ENCODE results near the gene RSPRY1. TPM values are rescaled to one million over a fixed set of nuclear protein-coding genes. Genes with fewer than 3 reads are reported as not detected.

The RSPRY1 gene
- total RNA-seq, 2 experiments from 2014 or later: 33.3 to 34.7 TPM

DNA sequence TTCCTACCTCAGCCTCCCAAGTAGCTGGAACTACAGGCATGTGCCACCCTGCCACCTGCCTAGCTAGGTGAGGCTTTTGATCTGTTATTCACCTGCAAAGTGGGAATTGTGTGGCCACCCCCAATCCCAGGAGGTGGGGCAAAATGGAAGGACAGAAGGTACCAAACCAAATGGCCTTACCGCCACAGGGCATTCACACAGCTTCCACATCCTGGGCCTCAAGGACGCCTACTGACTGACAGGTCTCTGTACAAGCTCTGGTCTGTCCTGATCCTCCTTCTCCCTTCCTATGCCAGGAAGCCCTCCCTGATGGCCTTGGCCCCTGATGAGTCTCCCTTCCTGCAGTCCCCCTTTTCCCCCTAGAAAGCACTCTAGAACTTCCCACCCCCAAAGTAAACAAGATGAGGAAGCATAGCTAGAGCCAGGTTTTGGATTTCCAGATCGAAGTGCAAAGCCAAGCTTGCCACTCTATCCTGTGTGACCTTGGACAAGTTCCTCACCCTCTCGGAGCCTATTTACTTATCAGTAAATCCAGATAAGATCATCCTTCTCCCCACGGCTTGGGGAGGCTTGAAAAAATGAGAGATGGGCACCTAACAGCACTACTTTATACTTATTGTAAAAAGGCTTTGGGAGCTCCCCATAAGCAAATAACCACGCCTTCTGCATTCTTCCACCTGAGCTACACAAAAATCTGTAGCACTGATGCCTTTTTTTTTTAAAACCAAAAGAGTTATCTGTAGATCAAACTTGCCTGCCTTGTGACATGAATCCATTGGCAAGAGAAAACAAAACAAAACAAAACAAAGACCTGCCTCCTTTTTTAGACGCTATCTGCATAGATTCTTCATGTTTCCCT is 93.9 kb downstream of the RSPRY1 start:
- ChIA-PET POLR2A (interaction anchor here (0.5 to 0.7 kb wide), 2 partner anchors 94 to 134 kb away, joined by 4 to 6 read pairs; partner anchors contain the start of genes PSME3IP1 and RSPRY1), CTCF (interaction anchor here (1.0 kb wide), 1 partner anchor 20 kb away, joined by 4 read pairs; no protein-coding TSS in a partner anchor)

DNA sequence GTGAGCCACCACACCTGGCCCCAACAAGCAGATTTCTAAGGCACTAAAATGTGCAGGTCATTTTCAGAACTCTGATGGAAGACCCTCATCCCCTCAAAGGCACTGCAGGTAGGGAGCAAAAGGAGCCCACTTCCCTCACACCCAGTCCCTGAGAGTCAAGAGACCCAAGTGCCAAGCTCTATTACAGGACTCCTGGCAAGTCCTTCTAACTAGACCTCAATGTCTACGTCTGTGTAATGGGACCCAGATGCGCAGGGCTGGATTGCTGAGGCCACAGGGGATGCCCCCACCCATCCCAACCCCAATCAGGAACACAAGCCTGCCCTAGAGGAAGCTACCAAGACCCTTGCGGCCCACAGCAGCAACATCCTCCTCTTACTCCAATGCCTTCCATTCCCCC is 95.7 kb downstream of the RSPRY1 start:
- POLR2A ChIA-PET: interaction anchor here (1.0 kb wide), 1 partner anchor 36 kb away, joined by 5 read pairs; the partner anchor contains the start of gene ARL2BP
- CTCF ChIA-PET: no interaction called here

DNA sequence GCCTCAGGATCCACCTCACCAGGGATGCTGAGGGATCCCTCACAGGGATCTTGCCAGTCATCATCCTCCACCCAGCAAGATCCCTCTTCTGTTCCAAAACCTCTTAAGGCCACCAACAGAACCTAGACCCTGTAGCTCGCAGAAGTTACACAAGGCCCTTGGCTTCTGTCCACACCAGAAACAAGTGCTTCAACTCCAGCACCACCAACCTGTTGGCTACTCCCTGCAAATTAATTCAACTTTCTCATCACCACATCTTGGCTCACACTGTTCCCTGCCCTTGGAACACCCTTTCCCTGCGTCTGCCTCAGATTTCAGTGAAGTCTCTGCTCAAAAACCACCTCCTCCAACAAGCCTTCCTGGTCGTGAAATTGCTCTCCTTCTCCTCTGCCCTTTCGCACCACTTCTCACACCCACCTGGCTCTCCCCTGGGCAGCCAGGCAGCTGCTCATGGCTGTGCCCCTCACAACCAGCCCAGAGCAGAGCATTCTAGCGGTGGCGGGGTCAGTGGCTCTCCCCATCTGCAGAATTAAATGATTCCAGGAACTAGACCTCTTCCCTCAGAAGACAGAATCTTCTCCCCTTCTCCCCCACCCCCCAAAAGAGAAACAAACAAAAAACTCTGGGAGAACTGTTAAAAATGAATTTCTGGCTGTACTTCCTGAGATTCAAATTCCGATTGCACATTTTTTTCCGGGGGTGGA is 96.5 kb downstream of the RSPRY1 start:
- CTCF ChIA-PET: interaction anchor here (0.6 kb wide), 1 partner anchor 71 kb away, joined by 3 read pairs; no protein-coding TSS in a partner anchor
- POLR2A ChIA-PET: interaction anchor here (1.0 kb wide), 1 partner anchor 37 kb away, joined by 5 read pairs; the partner anchor contains the start of gene ARL2BP

DNA sequence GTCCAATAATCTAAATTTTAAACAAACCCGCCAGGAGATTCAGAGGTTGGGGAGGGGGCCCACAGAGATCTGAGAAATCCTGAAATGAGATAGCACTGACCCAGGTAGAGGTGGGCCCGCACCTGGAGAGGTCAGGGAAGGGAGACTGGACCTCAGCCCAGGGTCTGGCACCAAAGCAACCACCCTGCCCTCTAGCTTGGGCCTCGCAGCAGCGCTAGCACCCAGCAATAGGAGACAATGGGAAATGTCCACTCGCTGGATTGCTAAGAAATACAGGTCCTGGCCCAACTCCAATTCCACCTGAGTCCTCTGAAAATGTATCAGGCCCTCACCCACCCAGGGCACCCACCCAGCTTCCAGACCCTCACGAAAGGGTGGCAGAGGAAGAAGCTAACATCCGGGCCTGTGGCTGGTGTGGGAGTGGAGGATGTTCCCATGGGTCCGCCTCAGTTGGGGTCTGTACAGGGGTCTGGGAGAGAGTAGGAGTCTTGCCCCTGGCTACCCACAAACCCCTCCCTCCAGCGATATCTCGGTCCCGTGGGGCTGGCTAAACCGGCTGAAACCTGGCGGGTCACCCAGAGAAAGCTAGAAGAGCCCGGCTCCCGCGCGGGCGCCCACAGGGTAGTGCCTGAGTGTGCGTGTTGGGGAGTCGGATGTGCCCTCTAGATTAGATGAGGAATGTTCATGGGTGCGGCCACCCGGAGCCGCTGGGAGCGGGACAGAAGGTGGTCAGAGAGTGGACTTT is 97.3 kb downstream of the RSPRY1 start:
- ChIA-PET CTCF (interaction anchor here (0.6 kb wide), 1 partner anchor 72 kb away, joined by 3 read pairs; no protein-coding TSS in a partner anchor), POLR2A (interaction anchor here (0.5 kb wide), 1 partner anchor 113 kb away, joined by 3 read pairs; no protein-coding TSS in a partner anchor)

- ChIA-PET POLR2A (interaction anchor here (0.5 kb wide), 1 partner anchor 114 kb away, joined by 3 read pairs; no protein-coding TSS in a partner anchor), CTCF (no interaction called here)
Measured at GRCh38 chr16:57283959-57284208, 97.8 kb downstream of the RSPRY1 start.

DNA sequence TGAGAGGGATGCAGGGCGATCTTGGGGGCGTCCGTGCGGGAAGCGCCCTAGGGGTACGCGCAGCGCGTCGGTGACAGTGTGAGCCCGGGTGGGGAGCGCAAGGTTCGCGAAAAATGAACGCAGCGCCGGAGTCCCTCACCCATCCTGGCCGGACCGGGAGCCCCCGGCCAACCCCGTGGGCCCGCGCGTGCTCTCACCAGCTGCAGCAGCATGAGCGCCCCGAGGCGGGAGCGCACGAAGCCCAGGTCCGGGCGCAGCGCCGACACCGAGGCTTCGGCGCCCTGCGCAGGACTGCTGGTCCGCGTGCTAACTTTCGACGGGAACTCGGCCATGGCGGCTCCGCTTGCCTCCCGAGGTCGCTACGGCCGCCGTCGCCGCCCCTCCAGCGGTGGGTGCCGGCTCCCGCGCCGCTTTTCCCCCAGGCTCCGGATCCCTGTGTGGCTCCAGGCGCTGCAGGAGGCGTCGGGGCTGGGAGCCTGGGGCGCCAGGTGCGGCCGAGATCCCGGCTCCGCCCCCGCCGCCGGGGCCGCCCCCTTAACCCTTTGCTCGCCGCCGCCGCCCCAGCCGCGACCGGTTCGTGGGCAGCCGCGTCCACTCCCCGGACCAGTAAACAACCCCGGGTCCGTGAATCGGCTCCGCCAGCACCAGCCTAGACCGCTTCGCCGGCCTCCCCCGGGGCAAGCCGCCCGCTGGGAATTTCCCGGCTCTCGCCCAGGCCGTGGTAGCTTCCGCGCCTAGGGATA is 98.3 kb downstream of the RSPRY1 start, which contains the start of gene PLLP:
PLLP (minus strand) TSS at position 464 of the 743 bp plus-strand sequence; CDS start at position 332, 132 bp downstream.
- POLR2A ChIA-PET: no interaction called here
- CTCF ChIA-PET: no interaction called here

GRCh38 chr16:57284952-57285363 is 98.8 kb downstream of the RSPRY1 start:
- POLR2A ChIA-PET: no interaction called here
- CTCF ChIA-PET: no interaction called here

GRCh38 chr16:57285379-57285778 is 99.2 kb downstream of the RSPRY1 start:
- ChIA-PET CTCF (no interaction called here), POLR2A (no interaction called here)

- POLR2A ChIA-PET: no interaction called here
Measured at GRCh38 chr16:57289391-57290257, 103.5 kb downstream of the RSPRY1 start.

More at GRCh38 chr16:57289391-57290257, 103.5 kb downstream of the RSPRY1 start:
- CTCF ChIA-PET: interaction anchor here (0.6 to 1.2 kb wide), 4 partner anchors 10 to 940 kb away, joined by 3 read pairs; no protein-coding TSS in a partner anchor

Other genes with a start within 250 kb of the RSPRY1 start
- under 1 TPM in 1 of 2 experiments, not detected in 1; 0.13 TPM for gene CETP, start 224.4 kb upstream of the RSPRY1 start, total RNA-seq
- 100 to 1,000 TPM; 118 to 121 TPM for gene NLRC5, start 196.8 kb upstream of the RSPRY1 start, total RNA-seq
- gene CPNE2, start 93.7 kb upstream of the RSPRY1 start, total RNA-seq: 1 to 10 TPM; 4.8 to 7.1 TPM
- gene PSME3IP1, start 290 bp upstream of the RSPRY1 start, total RNA-seq: 100 to 1,000 TPM; 104 to 108 TPM
- gene ARL2BP, start 58.9 kb downstream of the RSPRY1 start, total RNA-seq: 10 to 100 TPM; 23.9 to 24.1 TPM
- under 1 TPM; 0.17 to 0.38 TPM for gene PLLP, start 98.3 kb downstream of the RSPRY1 start, total RNA-seq
- 10 to 100 TPM; 45.5 to 46.8 TPM for gene CCL22, start 172.5 kb downstream of the RSPRY1 start, total RNA-seq
- under 1 TPM in 1 of 2 experiments, not detected in 1; 0.04 TPM for gene CX3CL1, start 186.2 kb downstream of the RSPRY1 start, total RNA-seq
- 1 to 10 TPM; 5.3 to 6.2 TPM for gene CCL17, start 218.4 kb downstream of the RSPRY1 start, total RNA-seq

All from activated CD8-positive, alpha-beta memory T cell treated with anti-CD3 and anti-CD28 coated beads for 36 hours (primary cell).